GM12878 (cell line): Measurements from ENCODE around the gene ADAMTS13.

Source experiments
- MXI1 ChIP-seq: fragments of 150-350 bp; IDR thresholded peaks from 2 replicates; pipeline ENCODE4 v1.6.1; 2011; ENCODE audit warnings: low read depth, mild to moderate bottlenecking, inconsistent platforms, low read length, improper control_type of control experiment
- PKNOX1 ChIP-seq: fragments of 450-650 bp; IDR thresholded peaks from 2 replicates; pipeline ENCODE4 v1.6.1; 2016; ENCODE audit warnings: mild to moderate bottlenecking
- POLR2A ChIP-seq: IDR thresholded peaks from 2 replicates; pipeline ENCODE4 v1.6.1; 2011; ENCODE audit warnings: low read depth, mild to moderate bottlenecking, low read length
- POLR2AphosphoS5 ChIP-seq: IDR thresholded peaks from 2 replicates; pipeline ENCODE4 v1.6.1; 2011; ENCODE audit warnings: mild to moderate bottlenecking, low read length, inconsistent platforms
- ZNF274 ChIP-seq: IDR thresholded peaks from one replicate; pipeline ENCODE4 v1.8.0; 2011; ENCODE audit not compliant: insufficient read length, insufficient read depth

- TF ChIP-seq POLR2AphosphoS5 (no peak), MXI1 (no peak), POLR2A (no peak; the same call in 1 of the 2 replicates), ZNF274 (no peak), PKNOX1 (no peak)
These were observed 42.5 kb downstream of the ADAMTS13 start for GRCh38 chr9:133464638-133465037.
